ENCODE results near the gene CALML3. TPM values are rescaled to one million over a fixed set of nuclear protein-coding genes. Genes with fewer than 3 reads are reported as not detected.

Gene CALML3
- total RNA-seq, 1 experiment from 2014 or later, result not detected

GRCh38 chr10:5477948-5478693 lies 46.6 kb upstream of the CALML3 start:
- no peak overlapping the region for H3K4me3 Mint-ChIP-seq
- Histone ChIP-seq H2BK20ac (ENCODE audit: low read depth, low read length, poor library complexity, severe bottlenecking) (no peak overlapping the region), H3K18ac (ENCODE audit: insufficient read length, low read depth, low read length) (no peak overlapping the region), H3K79me1 (ENCODE audit: insufficient read depth, low read depth, low read length, poor library complexity, severe bottlenecking) (no peaks in the 10 kb centered on the region), H3K4me1 (ENCODE audit: insufficient read depth, low read length) (peaks cover 9% of the 10 kb centered on the region; the same call in 1 of the 2 replicates), H4K20me1 (ENCODE audit: control insufficient read depth, insufficient read depth, insufficient read length) (no peaks in the 10 kb centered on the region), H3K4ac (ENCODE audit: low read depth, low read length) (peak overlapping the region; percentile 19; the same call in 1 of the 2 replicates), H3K56ac (ENCODE audit: insufficient read length, low read depth, low read length) (no peak overlapping the region), H3K9me3 (ENCODE audit: control insufficient read depth, low read depth, low read length) (no peaks in the 10 kb centered on the region), H3T11ph (ENCODE audit: low read length) (peak overlapping the region; percentile 45), H2BK120ac (ENCODE audit: low read depth, low read length, poor library complexity, severe bottlenecking) (no peak overlapping the region), H3K27me3 (ENCODE audit: insufficient read depth, low read length) (no peaks in the 10 kb centered on the region), H2BK12ac (ENCODE audit: insufficient read length, low read depth, low read length) (no peak overlapping the region), H3K79me2 (ENCODE audit: insufficient read depth, low read length) (no peaks in the 10 kb centered on the region), H3K27ac (ENCODE audit: insufficient read length, low read depth, low read length) (no peak overlapping the region), H2AK5ac (ENCODE audit: insufficient read length, low read length) (no peak overlapping the region), H3K23ac (ENCODE audit: insufficient read length, low read depth, low read length) (no peak overlapping the region), H2BK5ac (ENCODE audit: insufficient read length, low read length) (no peak overlapping the region), H4K5ac (ENCODE audit: insufficient read length, low read depth, low read length) (no peak overlapping the region), H3K14ac (ENCODE audit: insufficient read depth, low read length) (no peak overlapping the region; the same call in 1 of the 2 replicates), H2AFZ (ENCODE audit: low read length) (no peak overlapping the region), H2BK15ac (ENCODE audit: low read depth, low read length) (no peak overlapping the region), H4K8ac (replicated peaks; ENCODE audit: insufficient read length, low read depth, low read length) (no peak overlapping the region), H3K9ac (ENCODE audit: extremely low read depth, insufficient read length, low read length) (no peak overlapping the region), H3K23me2 (ENCODE audit: insufficient read length, low read depth, low read length, poor library complexity, severe bottlenecking) (no peaks in the 10 kb centered on the region), H3K4me2 (ENCODE audit: insufficient read depth, insufficient read length, low read length) (no peak overlapping the region), H4K91ac (ENCODE audit: insufficient read length, low read depth, low read length) (peak overlapping the region; percentile 87)
- peaks cover 0 to 3% (median 2%) of the 10 kb centered on the region in 3 experiments; a peak in 2 of 7 replicates for H3K36me3 Mint-ChIP-seq (ENCODE audit: insufficient read depth in 1 of 3, low read depth in 3 of 3)
- WGBS (ENCODE audit: extremely low coverage, insufficient read length, low lambda C conversion rate), result no CpG with 5 or more reads among the region's 11 CpGs
- peaks cover 2 to 5% of the 10 kb centered on the region in 2 experiments for H3K9me3 Mint-ChIP-seq
- peaks cover 2% of the 10 kb centered on the region for H3K27me3 Mint-ChIP-seq (ENCODE audit: low read depth)
- H3K27ac Mint-ChIP-seq, result peak overlapping the region in 1 of 3 experiments; percentile 84; a peak in 3 of 7 replicates
- no peak for DNase-seq
- TF ChIP-seq, protein P1, sequence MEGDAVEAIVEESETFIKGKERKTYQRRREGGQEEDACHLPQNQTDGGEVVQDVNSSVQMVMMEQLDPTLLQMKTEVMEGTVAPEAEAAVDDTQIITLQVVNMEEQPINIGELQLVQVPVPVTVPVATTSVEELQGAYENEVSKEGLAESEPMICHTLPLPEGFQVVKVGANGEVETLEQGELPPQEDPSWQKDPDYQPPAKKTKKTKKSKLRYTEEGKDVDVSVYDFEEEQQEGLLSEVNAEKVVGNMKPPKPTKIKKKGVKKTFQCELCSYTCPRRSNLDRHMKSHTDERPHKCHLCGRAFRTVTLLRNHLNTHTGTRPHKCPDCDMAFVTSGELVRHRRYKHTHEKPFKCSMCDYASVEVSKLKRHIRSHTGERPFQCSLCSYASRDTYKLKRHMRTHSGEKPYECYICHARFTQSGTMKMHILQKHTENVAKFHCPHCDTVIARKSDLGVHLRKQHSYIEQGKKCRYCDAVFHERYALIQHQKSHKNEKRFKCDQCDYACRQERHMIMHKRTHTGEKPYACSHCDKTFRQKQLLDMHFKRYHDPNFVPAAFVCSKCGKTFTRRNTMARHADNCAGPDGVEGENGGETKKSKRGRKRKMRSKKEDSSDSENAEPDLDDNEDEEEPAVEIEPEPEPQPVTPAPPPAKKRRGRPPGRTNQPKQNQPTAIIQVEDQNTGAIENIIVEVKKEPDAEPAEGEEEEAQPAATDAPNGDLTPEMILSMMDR (conservative IDR thresholded peaks at IDR 0.05), result no peak
- peaks cover 6 to 9% of the 10 kb centered on the region in 2 experiments for H3K4me1 Mint-ChIP-seq

Measured in H9 (cell line).